Breast epithelium (tissue), 4 donors: ENCODE data around the gene USP14. TPM values are rescaled to one million over a fixed set of nuclear protein-coding genes. Genes with fewer than 3 reads are reported as not detected.

Source experiments
- DNase-seq, 2 donors: peaks; one replicate each; pipeline ENCODE4 v3.0.0-alpha.2; 2019; ENCODE audit warnings: low spot score in 2 of 2
- H3K27ac ChIP-seq, 2 donors: fragments of 200-600 bp; sonication (generic) in 1 of 2; one replicate each; pipeline ENCODE4 v1.5.1; 2016 to 2019; ENCODE audit warnings: mild to moderate bottlenecking in 1 of 2
- H3K27me3 ChIP-seq, 2 donors: fragments of 200-600 bp; sonication (generic) in 1 of 2; one replicate each; pipeline versions ENCODE4 v1.5.1 to v1.6.0; 2017 to 2019; ENCODE audit warnings: control low read depth in 1 of 2, mild to moderate bottlenecking in 1 of 2
- H3K36me3 ChIP-seq: fragments of 200-600 bp; one replicate; pipeline ENCODE4 v1.5.1; 2019
- H3K4me1 ChIP-seq, 2 donors: fragments of 200-600 bp; sonication (generic); one replicate each; pipeline ENCODE4 v1.5.1; 2016 to 2019; ENCODE audit warnings: control low read depth in 1 of 2
- H3K4me3 ChIP-seq, 3 donors: fragments of 200-600 bp; sonication (generic); 1 replicate in 2 of 3; 2 replicates in 1 of 3; pipeline ENCODE4 v1.5.1; 2016 to 2019; ENCODE audit warnings: mild to moderate bottlenecking in 3 of 3, moderate library complexity in 2 of 3
- H3K9me3 ChIP-seq, 2 donors: fragments of 200-600 bp; sonication (generic) in 1 of 2; one replicate each; pipeline ENCODE4 v1.5.1; 2016 to 2019; ENCODE audit warnings: control low read depth in 1 of 2
- CTCF ChIP-seq, 3 donors: fragments of 450-650 bp; IDR thresholded peaks; one replicate each; pipeline ENCODE4 v1.5.1; 2016 to 2017; ENCODE audit warnings: antibody characterized with exemption in 3 of 3, mild to moderate bottlenecking in 3 of 3, moderate library complexity in 3 of 3
- POLR2A ChIP-seq: fragments of 450-650 bp; IDR thresholded peaks from one replicate; pipeline ENCODE4 v1.6.1; 2016; ENCODE audit warnings: antibody characterized with exemption, mild to moderate bottlenecking, moderate library complexity
- POLR2AphosphoS5 ChIP-seq, 3 donors: sonication (generic); formaldehyde crosslinking; IDR thresholded peaks; one replicate each; pipeline ENCODE4 v1.6.1; 2017; ENCODE audit warnings: antibody characterized with exemption in 3 of 3
- intact Hi-C: fragments of 100-400 bp; cut with DNase I; formaldehyde crosslinking; loops from one replicate; pipeline ENCODE4 v1.15.1; 2023; ENCODE audit warnings: low total_unique reads
- total RNA-seq, 3 donors: library from RNA; depleted of rRNA; stranded (reverse); fragments of >200 nt; gene quantifications; one replicate each; pipeline ENCODE4 v1.1.0, GENCODE V29; 2016

The USP14 gene
- total RNA-seq, 3 donors from 2014 or later, result 30.5 to 46.9 (median 38.1) TPM

- intact Hi-C loops, result no loop called here
- no peak overlapping the region for H3K27ac ChIP-seq
- no peaks in the 10 kb centered on the region for H3K27me3 ChIP-seq
- no peaks in the 10 kb centered on the region for H3K4me1 ChIP-seq
- no peak for DNase-seq
- no peak for TF ChIP-seq POLR2A
- TF ChIP-seq POLR2AphosphoS5 (IDR thresholded peaks at IDR 0.05), result no peak
- TF ChIP-seq CTCF (IDR thresholded peaks at IDR 0.05), result no peak
- H3K9me3 ChIP-seq, result no peaks in the 10 kb centered on the region
- no peaks in the 10 kb centered on the region for H3K36me3 ChIP-seq
- H3K4me3 ChIP-seq, result no peak overlapping the region
Observed at GRCh38 chr18:183769-184168, 25.4 kb downstream of the USP14 start.

- Histone ChIP-seq H3K9me3 (no peaks in the 10 kb centered on the region), H3K27ac (no peak overlapping the region), H3K4me3 (no peak overlapping the region), H3K4me1 (no peaks in the 10 kb centered on the region), H3K27me3 (no peaks in the 10 kb centered on the region), H3K36me3 (no peaks in the 10 kb centered on the region)
- no peak for DNase-seq
- no peak for TF ChIP-seq POLR2A
- no peak for TF ChIP-seq POLR2AphosphoS5 (IDR thresholded peaks at IDR 0.05)
- TF ChIP-seq CTCF (IDR thresholded peaks at IDR 0.05), result no peak
- intact Hi-C loops, result no loop called here
Observed at GRCh38 chr18:189254-189653, 30.9 kb downstream of the USP14 start.

GRCh38 chr18:191725-192124, 33.4 kb downstream of the USP14 start:
- Histone ChIP-seq H3K4me3 (no peak overlapping the region), H3K4me1 (no peaks in the 10 kb centered on the region), H3K9me3 (no peaks in the 10 kb centered on the region), H3K27me3 (no peaks in the 10 kb centered on the region), H3K36me3 (no peaks in the 10 kb centered on the region), H3K27ac (no peak overlapping the region)
- no peak for TF ChIP-seq POLR2A
- no peak for TF ChIP-seq POLR2AphosphoS5 (IDR thresholded peaks at IDR 0.05)
- TF ChIP-seq CTCF (IDR thresholded peaks at IDR 0.05), result no peak
- no peak for DNase-seq
- intact Hi-C loops, result no loop called here

- Histone ChIP-seq H3K4me1 (no peaks in the 10 kb centered on the region), H3K27me3 (no peaks in the 10 kb centered on the region), H3K27ac (no peak overlapping the region), H3K9me3 (no peaks in the 10 kb centered on the region), H3K36me3 (no peaks in the 10 kb centered on the region), H3K4me3 (no peak overlapping the region)
- intact Hi-C loops, result no loop called here
- TF ChIP-seq POLR2AphosphoS5 (IDR thresholded peaks at IDR 0.05) (no peak), POLR2A (no peak), CTCF (IDR thresholded peaks at IDR 0.05) (no peak)
- DNase-seq, result no peak
Observed at GRCh38 chr18:192801-193200, 34.4 kb downstream of the USP14 start.

- Histone ChIP-seq H3K4me3 (no peak overlapping the region), H3K27ac (no peak overlapping the region), H3K27me3 (no peaks in the 10 kb centered on the region), H3K9me3 (no peaks in the 10 kb centered on the region), H3K4me1 (no peaks in the 10 kb centered on the region), H3K36me3 (no peaks in the 10 kb centered on the region)
- intact Hi-C loops, result no loop called here
- TF ChIP-seq POLR2A, result no peak
- TF ChIP-seq CTCF (IDR thresholded peaks at IDR 0.05), result no peak
- TF ChIP-seq POLR2AphosphoS5 (IDR thresholded peaks at IDR 0.05), result no peak
- no peak for DNase-seq
Observed at GRCh38 chr18:195651-196050, 37.3 kb downstream of the USP14 start.
